HG03108 (cell line): ENCODE data around the gene CELSR2.
"Not testable (repeated sequence)": the region's sequence is repeated elsewhere in the genome, so short reads cannot be mapped to it uniquely, and the experiment has no call there.

Source experiments
- ATAC-seq: cut with Tn5 transposase; IDR thresholded peaks from one replicate; pipeline ENCODE4 v1.9.1; 2021; ENCODE audit warnings: moderate library complexity; ENCODE audit not compliant: unreplicated experiment

Gene CELSR2

DNA sequence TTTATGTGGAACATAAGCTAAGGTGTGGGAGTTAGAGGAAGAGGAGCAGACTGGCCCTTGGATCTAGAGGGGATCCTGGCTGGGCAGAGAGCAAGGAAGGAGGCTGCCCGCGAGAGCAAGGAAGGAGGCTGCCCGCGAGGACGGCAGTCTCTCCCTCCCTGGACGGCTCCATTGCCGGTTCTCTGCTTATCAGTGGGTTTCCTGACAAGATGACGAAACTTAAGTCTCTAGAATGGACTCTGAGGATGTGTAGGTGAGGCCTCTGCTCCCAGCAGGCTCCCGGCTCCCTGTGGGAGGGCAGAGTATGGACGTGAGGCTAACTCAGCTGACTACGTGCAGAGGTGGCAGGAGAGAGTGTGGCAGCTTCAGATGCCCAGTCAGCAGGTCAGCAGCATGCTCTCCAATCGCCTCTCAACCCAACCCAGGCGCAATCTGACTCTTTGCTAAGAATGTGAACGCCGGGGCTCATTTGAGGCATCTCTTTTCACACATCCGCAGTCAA lies 51.4 kb downstream of the CELSR2 start:
- no peak for ATAC-seq

DNA sequence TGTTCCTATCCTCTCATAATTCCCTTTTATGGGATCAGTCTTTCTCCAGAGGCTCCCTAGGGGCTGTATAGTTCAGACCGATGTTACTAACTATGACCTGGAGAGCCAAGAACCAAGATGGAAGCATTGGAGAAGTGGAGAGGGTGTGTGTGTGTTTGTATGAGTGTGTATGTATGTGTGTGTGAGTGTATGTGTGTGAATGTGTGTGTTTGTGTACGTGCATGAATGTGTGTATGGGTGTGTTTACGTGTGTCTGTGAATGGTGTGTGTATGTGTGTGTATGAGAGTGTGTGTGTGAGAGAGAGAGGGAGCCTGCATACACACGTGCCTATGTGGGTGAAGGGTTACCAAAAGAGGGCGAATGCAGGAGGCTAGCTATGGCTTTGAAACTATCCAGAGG lies 52.5 kb downstream of the CELSR2 start:
- ATAC-seq: no peak

DNA sequence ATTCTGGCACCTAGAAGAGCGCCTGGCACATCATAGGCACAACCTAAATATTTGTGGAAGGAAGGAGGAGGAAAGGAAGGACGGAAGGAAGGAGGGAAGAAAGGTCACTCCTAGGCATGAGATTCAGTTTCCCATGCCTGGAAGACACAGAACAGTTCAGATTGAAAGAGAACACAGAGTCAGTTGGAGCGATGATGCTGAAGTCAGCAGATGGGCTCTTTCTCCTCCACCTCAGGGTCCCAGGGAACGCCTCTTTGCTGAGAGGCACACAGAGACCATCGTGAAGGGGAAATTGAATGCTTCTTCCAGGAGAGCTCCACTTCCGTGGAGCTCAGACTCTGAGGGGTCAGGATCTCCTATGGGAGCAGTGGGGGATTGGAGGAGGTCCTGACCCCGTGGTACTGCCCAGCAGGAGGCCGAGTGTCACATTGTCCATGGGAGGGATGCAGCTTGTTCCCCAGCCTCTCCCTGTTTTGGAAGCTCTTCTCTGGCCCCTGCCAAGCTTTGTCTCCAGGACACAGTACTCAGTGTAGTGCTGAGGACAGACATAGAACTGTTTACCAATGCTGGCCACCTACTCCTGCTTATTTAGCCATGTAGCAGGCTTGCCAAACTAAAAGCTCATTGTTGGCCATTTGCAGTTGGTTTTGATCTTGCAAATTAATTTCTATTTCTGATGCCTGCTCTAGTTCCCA lies 55.0 kb downstream of the CELSR2 start:
- ATAC-seq: no peak

DNA sequence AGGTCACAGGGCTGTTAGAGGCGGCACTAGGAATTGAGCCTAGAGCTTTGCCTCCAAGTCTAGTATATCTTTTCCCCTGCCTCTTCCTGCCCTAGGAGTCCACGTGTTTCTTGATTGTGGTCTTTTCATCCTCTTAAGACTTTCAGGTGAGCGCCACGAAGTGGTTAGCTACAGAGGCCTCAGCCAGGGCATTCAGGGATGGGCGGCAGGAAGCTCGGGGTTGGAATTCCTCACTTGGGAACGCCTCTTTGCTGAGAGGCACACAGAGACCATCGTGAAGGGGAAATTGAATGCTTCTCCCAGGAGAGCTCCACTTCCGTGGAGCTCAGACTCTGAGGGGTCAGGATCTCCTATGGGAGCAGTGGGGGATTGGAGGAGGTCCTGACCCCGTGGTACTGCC lies 56.7 kb downstream of the CELSR2 start:
- not testable (repeated sequence) for ATAC-seq

DNA sequence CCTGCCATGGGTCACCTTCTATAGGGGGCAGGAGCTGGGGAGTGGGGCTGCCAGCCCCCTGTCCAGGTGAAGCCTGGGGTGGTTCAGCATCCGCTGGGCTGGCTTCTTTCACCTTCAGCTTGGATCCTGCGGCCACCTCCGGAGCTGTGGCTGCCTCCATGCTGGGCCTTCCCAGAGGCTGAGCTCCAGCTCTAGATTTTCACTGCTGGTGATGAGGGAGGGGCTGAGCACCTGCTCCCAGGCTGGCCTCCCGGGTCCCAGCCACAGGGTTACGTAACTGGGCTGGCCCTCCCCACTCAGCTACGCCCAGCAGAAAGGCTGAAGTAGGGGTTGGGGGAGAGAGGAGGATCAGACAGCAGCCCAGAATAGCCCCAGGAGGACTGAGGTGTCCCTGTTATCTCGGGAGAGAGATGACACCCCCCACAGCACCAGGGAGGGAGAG lies 57.5 kb downstream of the CELSR2 start, which contains the start of gene MYBPHL:
TSS of gene MYBPHL (minus strand) at position 180 of the 442 bp plus-strand sequence. CDS start at position 160, 20 bp downstream.
- ATAC-seq: no peak

DNA sequence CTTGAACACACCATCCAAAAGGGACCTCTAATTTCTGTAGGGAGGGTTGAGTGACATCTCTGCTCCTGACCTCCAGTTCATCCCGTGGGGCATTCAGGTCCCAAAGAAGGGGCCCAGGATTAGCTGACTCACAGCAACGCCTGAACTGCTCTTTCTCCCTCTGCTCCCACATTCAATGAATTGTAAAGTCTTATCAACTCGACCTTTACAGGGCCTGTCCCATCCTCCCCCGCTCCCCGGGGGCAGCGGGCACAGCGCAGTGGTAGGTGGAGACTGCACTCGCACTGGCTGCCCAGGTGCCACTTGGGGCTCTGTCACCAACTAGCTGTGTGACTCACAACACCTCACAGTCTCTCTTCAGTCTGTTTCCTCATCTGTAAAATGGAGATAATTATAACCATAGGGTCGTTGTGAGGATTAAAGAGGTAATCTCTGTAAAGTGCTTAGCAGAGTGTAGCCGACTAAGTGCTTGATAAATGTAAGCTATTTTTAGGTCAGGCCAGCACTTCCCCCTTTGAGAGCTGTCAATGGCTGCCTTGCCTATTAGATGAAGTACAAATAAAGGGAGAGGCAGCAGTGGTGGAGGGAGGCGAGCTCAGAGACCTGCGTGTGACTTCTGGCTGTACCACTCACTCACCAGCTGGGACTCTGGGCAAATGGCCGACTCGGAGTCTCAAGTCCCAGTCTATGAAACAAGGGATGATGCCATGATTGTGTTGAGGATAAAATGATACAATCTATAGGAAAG lies 58.1 kb downstream of the CELSR2 start:
- no peak for ATAC-seq

DNA sequence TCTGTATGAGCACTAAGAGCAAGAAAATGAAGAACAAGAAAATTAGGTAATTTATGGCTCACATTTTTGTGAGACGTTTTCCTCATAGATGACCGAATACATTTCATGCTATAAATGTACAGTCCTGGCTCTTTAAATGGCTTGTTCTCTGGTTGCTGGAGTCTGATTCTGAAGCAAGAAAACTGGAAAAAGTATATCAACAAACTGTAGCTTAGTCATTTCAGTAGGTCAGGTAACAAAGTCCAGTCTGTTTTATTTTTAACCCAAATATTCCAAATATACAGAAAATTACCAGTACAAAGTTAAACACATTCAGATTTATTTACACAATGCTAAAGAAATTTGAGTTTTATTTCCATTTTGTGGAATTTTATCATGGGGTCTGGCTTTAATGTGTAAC lies 60.0 kb downstream of the CELSR2 start:
- no peak for ATAC-seq

DNA sequence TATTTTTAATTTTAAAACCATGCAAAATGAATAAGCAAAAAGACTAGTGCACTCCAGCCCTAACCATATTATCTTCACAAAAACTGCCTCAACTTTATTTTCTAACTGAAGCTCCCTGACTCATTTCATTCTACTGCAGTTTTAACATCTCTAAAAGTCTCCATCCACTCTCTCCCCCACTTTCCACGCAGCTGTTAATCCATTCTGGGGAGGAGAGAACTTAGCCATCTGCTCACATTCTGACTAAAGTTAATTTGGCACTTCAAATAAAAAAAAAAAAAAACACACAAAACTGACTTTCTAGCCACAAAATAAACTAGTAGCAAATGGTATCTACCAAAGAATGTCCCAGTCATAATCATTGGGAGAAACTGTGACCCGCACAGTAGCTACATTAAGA lies 62.9 kb downstream of the CELSR2 start:
- ATAC-seq: no peak

DNA sequence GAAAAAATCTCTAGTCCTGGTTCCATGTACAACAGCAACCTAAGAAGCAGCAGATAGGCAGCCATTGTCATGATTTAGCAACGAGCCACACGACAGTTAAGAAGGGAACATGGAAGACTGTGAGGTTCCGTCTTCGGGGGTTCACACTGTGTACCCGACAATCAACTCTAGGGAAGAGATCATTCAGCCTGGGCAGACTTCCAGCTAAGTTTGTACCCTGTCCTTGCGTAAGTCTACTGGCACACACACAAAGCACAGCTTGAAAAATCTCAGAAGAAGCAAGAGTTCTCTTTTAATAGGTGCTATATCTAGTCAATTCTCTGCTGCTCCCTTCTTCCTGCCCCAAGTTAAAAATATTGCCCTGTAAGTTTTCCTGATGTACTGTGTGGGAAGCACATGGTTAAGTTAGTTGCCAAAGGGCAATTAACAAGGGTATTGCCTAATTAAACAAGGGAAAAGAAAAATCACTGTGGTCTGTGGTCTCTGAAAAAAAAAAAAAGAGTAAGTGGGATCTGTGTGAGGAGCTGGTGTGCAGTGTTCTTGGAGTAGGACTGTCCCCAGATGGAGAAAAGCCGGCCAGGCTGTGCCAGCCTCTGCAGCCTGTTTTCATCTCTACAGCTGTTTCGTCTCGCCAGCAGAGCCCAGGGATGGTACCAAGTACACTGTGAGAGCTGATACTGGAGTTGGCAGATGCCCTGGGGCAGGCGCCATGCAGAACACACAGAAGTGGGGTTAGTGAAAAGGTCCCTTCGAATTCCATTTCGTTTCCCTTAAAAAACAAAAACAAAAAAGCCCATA lies 63.8 kb downstream of the CELSR2 start:
- no peak for ATAC-seq

DNA sequence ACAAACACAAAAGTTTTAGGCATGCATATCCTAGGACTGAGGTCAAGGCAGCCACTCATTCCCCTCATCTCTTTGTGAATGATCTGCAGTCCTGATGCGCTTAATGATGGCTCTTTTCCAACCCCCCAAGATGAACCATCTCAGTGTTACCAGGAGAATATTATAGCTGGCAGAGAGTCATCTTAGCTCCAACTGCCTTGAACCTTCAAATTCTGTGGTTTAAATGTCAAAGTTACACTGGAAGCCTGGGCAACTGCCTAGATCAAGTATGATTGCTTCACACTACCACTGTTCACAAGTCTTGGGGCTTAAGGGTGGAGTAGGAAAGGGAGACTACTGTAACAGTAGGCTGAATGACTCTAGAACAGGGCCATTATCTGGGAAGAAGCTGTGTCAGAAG lies 65.5 kb downstream of the CELSR2 start:
- ATAC-seq: no peak

DNA sequence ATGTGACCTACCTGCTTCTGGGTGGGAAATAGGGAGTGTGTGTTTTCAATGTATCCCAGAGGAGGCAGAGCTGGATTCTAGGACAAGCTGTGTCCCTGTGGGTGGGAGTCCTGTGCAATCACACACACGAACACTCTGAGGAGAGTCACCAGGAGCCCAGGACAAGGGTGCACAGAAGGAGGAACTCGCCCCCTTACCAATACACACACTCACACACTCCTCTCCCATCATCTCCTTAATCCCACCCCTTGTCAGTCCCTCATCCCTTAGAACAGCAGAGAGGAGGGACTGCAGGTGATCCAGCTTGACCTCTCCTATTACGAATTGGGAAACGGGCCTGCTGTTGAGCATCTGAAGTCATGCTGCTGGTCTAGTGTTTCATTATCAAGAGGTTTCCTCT lies 65.9 kb downstream of the CELSR2 start:
- ATAC-seq: no peak

DNA sequence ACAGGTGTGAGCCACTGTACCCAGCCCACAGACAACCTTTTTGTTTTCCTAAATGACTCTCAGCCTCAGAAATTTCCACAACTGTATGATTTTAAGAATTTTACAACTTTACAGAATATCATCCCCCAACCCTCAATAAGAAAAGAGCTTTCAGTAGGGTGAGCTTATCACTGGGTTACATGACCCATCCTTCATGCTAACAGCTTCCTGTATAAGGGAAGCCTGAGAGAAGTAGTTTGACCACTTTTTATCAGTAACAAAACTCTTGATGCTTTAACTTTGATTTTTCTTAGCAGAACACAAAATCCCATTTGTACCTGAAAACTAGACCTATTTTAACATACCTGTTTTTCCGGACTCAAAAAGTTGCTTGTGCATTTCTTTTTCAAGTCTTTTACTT lies 67.2 kb downstream of the CELSR2 start:
- no peak for ATAC-seq

DNA sequence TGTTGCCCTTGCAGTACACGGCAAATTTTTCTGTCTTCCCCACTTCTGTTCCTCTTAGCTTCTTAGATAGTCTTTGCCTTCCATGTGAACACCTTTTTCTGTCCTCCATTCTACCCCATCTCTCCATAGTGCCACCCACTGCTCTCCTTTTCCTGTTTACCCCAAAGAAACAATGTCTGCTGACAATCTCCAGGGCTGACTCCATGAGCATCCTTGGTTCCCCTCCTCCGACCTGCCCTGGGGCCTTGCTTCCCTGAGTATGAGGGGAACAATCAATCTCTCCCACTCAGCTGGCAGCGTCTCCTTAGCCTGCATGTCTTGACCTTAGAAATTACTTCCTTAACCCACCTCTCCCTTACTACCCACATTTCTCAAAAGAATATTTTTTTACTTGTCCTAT lies 69.8 kb downstream of the CELSR2 start:
- no peak for ATAC-seq

DNA sequence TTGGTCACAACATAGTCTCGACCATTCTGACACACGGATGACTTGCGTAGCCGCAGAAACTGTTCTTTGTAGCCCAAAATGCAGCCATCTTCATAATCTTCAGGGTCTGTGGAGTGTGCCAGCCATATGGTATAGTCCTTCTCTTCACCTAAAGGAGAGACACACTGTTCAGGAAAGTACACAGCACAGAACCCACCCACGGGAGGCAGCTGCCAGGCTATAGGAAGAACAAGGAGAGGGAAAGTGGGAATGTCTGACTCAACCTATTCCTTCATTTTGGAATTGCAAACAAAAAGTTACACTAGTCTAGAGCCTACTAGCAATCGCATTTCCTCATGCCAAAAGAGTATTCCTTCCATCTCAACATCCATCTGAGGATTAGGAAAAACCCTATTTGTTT lies 73.6 kb downstream of the CELSR2 start:
- no peak for ATAC-seq
